Measurements from ENCODE around the gene TTC1.

TTC1 gene, protein sequence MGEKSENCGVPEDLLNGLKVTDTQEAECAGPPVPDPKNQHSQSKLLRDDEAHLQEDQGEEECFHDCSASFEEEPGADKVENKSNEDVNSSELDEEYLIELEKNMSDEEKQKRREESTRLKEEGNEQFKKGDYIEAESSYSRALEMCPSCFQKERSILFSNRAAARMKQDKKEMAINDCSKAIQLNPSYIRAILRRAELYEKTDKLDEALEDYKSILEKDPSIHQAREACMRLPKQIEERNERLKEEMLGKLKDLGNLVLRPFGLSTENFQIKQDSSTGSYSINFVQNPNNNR

DNA sequence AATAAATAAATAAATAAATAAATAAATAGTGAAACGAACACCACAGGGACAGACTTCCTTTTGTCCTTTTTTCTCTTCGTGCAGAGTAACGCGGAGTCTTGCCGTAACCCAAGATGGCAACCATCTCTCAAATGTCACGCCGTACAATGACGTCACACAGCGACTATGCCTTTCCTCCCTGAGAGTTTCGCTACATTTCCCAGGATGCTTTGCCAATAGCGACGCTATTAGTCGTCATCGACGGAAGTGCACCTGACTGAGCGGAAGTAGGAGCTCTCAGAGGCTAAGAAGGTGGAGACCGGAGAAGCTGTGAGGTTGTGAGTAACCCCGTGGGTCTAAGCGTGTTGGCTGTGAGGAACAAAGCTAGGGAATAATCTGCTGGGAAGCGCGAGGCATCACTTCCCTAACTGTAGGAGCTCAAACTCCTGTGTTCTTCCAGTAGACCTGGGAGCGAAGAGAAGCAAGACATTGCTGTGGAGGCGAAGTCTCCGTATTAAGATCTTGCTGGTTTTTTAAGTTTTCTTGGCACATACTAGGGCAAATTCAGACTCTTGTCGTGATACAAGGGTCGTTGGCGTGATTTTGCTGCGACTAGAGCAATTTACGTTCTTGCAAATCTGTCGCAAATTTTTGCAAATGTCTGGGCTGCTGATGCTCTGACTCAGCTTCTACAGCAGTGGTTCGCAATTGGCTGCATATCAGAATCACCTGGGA is at the start of gene TTC1:
Gene TTC1, plus strand, starts transcription at position 263 of the 714 bp plus-strand sequence. CDS start 1,390 bp downstream, outside the sequence.
- Histone ChIP-seq H3K36me3 (peaks cover 3 to 29% (median 14%) of the 10 kb centered on the region in 3 donors), H3K4me1 (peaks cover 0 to 25% (median 17%) of the 10 kb centered on the region in 4 donors), H3K27me3 (no peaks in the 10 kb centered on the region), H3K27ac (peak within 1 kb of the TSS; percentile 81 to 86), H3K9me3 (no peaks in the 10 kb centered on the region), H3K4me3 (peak within 1 kb of the TSS; percentile 66 to 87)
- TF ChIP-seq, protein P1, sequence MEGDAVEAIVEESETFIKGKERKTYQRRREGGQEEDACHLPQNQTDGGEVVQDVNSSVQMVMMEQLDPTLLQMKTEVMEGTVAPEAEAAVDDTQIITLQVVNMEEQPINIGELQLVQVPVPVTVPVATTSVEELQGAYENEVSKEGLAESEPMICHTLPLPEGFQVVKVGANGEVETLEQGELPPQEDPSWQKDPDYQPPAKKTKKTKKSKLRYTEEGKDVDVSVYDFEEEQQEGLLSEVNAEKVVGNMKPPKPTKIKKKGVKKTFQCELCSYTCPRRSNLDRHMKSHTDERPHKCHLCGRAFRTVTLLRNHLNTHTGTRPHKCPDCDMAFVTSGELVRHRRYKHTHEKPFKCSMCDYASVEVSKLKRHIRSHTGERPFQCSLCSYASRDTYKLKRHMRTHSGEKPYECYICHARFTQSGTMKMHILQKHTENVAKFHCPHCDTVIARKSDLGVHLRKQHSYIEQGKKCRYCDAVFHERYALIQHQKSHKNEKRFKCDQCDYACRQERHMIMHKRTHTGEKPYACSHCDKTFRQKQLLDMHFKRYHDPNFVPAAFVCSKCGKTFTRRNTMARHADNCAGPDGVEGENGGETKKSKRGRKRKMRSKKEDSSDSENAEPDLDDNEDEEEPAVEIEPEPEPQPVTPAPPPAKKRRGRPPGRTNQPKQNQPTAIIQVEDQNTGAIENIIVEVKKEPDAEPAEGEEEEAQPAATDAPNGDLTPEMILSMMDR (IDR thresholded peaks at IDR 0.05) = no peak
- intact Hi-C loops (cut with DNase I; ENCODE audit: low total_unique reads) = no loop called here
- peak; percentile 97 to 98 for DNase-seq

DNA sequence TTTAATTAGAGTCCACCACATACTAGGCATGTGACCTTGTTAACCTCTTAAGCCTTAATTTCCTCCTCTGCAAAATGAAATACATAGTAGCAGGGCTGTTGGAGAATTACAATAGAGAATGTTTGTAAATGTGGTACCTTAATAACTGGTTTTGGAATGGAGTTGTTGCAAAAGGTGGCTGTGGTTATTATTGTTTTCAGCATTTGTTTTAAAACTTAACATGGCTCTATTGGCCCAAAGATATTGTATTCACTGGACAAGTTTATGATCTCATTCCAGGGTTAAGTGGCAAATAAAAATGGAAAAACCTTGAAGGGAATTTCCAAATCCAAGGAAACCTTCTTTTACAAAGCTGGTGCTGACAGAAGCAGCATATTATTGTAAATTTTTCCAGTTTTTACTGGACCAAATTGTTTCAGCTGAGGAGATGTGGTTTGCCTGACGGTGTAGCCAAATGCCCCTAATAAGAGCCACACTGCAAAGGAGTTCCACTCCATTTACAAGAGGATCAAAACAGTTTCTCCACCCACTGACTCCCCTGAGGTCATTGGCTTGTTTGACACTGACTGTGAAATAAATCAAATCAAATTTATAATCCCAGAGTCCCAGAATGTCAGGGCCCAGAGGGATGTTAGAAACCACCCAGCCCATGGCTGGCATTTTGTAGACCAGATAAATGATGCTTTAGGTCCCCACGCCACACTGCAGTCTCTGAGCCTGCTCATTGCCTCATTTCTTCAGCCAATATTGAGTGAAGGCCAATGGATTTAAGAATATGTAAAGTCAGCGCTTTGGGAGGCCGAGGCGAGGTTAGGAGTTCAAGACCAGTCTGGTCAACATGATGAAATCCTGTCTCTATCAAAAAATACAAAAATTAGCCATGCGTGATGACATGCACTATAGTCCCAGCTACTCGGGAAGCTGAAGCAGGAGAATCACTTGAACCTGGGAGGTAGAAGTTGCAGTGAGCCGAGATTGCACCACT is 47.5 kb upstream of the TTC1 start:
- TF ChIP-seq, protein P1 (IDR thresholded peaks at IDR 0.05) = no peak
- H3K4me1 ChIP-seq = peaks cover 0 to 25% (median 9%) of the 10 kb centered on the region in 4 donors
- H3K27ac ChIP-seq = no peak overlapping the region
- intact Hi-C loops (cut with DNase I; ENCODE audit: low total_unique reads) = loop anchor here (10.0 kb wide), 1 partner anchor 47 kb away; the partner anchor contains the start of gene ADRA1B
- H3K27me3 ChIP-seq = no peaks in the 10 kb centered on the region
- H3K36me3 ChIP-seq = no peaks in the 10 kb centered on the region
- no peaks in the 10 kb centered on the region for H3K9me3 ChIP-seq
- H3K4me3 ChIP-seq = no peak overlapping the region
- DNase-seq = no peak

DNA sequence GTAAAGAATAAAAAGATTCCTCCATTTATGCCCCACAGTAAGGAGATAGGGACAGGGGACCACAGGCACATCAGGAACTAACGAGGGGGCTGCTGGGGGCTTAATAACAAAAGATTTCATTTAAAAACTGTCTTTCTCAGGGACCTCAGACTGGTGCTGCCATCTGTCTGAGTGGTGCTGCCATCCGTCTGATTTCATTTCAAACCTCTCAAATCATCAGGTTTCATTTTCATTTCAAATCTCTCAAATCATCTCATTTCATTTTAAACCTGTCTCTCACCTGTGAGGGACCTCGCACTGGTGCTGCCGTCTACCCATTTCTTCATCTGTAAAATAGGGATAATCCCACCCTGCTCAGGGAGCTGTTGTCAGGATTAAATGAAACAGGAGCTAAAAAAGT is 46.7 kb upstream of the TTC1 start:
- Histone ChIP-seq H3K4me1 (peaks cover 0 to 30% (median 9%) of the 10 kb centered on the region in 4 donors), H3K27me3 (no peaks in the 10 kb centered on the region), H3K27ac (no peak overlapping the region), H3K36me3 (no peaks in the 10 kb centered on the region), H3K9me3 (no peaks in the 10 kb centered on the region), H3K4me3 (no peak overlapping the region)
- TF ChIP-seq, protein P1 (IDR thresholded peaks at IDR 0.05) = no peak
- intact Hi-C loops (cut with DNase I; ENCODE audit: low total_unique reads) = loop anchor here (10.0 kb wide), 1 partner anchor 47 kb away; the partner anchor contains the start of gene ADRA1B
- no peak for DNase-seq

DNA sequence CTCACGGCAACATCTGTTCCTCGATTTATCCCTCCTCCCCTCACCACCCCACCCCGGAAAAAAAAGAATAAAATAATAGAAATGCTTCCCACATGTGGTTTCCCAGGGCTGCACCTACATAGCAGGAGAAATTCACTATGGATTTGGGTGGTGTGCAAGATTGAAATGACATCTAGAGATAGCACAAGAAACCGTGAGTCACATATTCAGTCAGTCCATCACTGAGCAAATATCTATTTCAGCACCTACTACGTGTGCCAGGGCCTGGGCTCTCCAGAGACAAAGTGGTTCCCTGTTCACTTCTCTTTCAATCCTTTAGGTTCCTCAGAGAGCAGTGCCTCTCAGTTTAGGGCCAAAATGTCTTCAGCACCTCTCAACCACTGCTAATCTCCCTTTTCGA is 45.0 kb upstream of the TTC1 start:
- Histone ChIP-seq H3K27me3 (no peaks in the 10 kb centered on the region), H3K4me3 (no peak overlapping the region), H3K36me3 (no peaks in the 10 kb centered on the region), H3K27ac (no peak overlapping the region), H3K4me1 (peaks cover 0 to 30% (median 9%) of the 10 kb centered on the region in 4 donors), H3K9me3 (no peaks in the 10 kb centered on the region)
- no peak for DNase-seq
- TF ChIP-seq, protein P1 (IDR thresholded peaks at IDR 0.05) = no peak
- intact Hi-C loops (cut with DNase I; ENCODE audit: low total_unique reads) = loop anchor here (10.0 kb wide), 1 partner anchor 49 kb away; the partner anchor contains the start of gene ADRA1B
